Astrocyte of the spinal cord (primary cell): Measurements from ENCODE around the gene SFI1.
"Not testable (repeated sequence)": the region's sequence is repeated elsewhere in the genome, so short reads cannot be mapped to it uniquely, and the experiment has no call there.

Experiments
- DNase-seq: peaks from one replicate; pipeline ENCODE4 v3.0.0; 2011; ENCODE audit warnings: low read depth, low spot score
- H3K4me3 ChIP-seq: 2 replicates; pipeline ENCODE4 v1.5.1; 2011; ENCODE audit warnings: low read depth, mild to moderate bottlenecking, low read length, moderate library complexity
- CTCF ChIP-seq: IDR thresholded peaks from 2 replicates; pipeline ENCODE4 v1.5.1; 2012; ENCODE audit warnings: low read depth, mild to moderate bottlenecking, low read length, inconsistent platforms
- in situ Hi-C: cut with HindIII; loops from 2 replicates; pipeline ENCODE4 v1.10.0; 2017; ENCODE audit warnings: low sequenced_read_pairs

Gene SFI1

GRCh38 chr22:31504282-31504681 lies 7.9 kb downstream of the SFI1 start:
- DNase-seq, result peak; percentile 22
- in situ Hi-C loops, result no loop called here
- H3K4me3 ChIP-seq, result no peak overlapping the region

GRCh38 chr22:31507517-31507916 lies 11.2 kb downstream of the SFI1 start:
- in situ Hi-C loops, DNase-seq, H3K4me3 ChIP-seq: not testable (repeated sequence)

More at GRCh38 chr22:31504282-31504681, 7.9 kb downstream of the SFI1 start:
- TF ChIP-seq CTCF, result no peak

GRCh38 chr22:31508536-31508935 lies 12.2 kb downstream of the SFI1 start:
- no peak overlapping the region for H3K4me3 ChIP-seq
- in situ Hi-C loops, result no loop called here
- no peak for DNase-seq
- no peak for TF ChIP-seq CTCF

- no peak for TF ChIP-seq CTCF
- H3K4me3 ChIP-seq, result no peak overlapping the region
- in situ Hi-C loops, result no loop called here
- DNase-seq, result no peak
These were observed 12.9 kb downstream of the SFI1 start for GRCh38 chr22:31509061-31509762.

- in situ Hi-C loops, result no loop called here
- H3K4me3 ChIP-seq, result no peak overlapping the region
- DNase-seq, result no peak
- TF ChIP-seq CTCF, result no peak
These were observed 23.7 kb downstream of the SFI1 start for GRCh38 chr22:31520051-31520450.

GRCh38 chr22:31524132-31524531 lies 27.8 kb downstream of the SFI1 start:
- H3K4me3 ChIP-seq, DNase-seq, in situ Hi-C loops: not testable (repeated sequence)

GRCh38 chr22:31526270-31526669 lies 29.9 kb downstream of the SFI1 start:
- no peak for TF ChIP-seq CTCF
- in situ Hi-C loops, result no loop called here
- no peak for DNase-seq
- no peak overlapping the region for H3K4me3 ChIP-seq

GRCh38 chr22:31530823-31531195 lies 34.5 kb downstream of the SFI1 start:
- no peak for TF ChIP-seq CTCF
- peak; percentile 81 for DNase-seq
- no peak overlapping the region for H3K4me3 ChIP-seq
- in situ Hi-C loops, result no loop called here
